HL-60/S4 (cell line): ENCODE results near the gene SH2B3.

Source experiments
- in situ Hi-C: fragments of 300-500 bp; cut with MboI; formaldehyde crosslinking; loops from 2 replicates; pipeline ENCODE4 v1.14.3; 2022; ENCODE audit warnings: low sequenced_read_pairs

SH2B3 gene

DNA sequence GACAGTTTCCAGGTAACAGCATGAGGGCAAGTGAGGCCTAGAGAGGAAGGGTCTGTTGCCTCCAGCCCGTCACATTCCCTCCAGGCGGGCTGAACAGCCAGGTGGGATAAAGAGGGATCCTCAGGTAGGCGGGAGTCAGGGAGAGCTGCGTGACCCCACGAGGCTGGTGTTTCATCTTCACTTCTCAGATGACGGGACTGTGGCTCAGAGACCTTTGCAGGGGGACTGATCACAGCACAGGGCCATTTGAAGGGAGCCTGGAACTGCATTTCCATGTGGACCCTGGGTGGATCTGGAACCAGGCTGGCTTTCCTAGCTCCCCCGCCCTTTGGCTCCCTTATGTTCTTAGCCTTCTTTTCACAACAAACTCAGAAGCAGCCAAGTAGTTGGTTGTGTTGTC, 37.4 kb downstream of the SH2B3 start:
- in situ Hi-C loops = no loop called here

DNA sequence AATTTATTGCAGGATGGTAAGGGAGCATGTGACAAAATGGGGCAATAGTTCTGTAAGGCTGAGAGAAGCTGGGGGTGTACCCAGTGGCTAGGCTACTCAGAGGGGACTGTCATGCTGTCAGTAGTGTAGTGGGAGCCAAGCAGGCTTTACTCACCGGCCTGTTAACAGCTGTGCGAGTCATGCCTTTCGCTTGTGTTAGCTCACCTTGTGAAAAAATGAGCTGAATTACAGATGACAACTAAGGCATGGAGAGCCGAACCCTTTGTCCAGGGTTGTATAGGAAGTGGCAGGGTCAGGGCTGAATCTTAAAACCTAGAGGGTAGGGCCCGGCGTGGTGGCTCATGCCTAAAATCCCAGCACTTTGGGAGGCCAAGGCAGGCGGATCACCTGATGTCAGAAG, 37.9 kb downstream of the SH2B3 start:
- in situ Hi-C loops = no loop called here

DNA sequence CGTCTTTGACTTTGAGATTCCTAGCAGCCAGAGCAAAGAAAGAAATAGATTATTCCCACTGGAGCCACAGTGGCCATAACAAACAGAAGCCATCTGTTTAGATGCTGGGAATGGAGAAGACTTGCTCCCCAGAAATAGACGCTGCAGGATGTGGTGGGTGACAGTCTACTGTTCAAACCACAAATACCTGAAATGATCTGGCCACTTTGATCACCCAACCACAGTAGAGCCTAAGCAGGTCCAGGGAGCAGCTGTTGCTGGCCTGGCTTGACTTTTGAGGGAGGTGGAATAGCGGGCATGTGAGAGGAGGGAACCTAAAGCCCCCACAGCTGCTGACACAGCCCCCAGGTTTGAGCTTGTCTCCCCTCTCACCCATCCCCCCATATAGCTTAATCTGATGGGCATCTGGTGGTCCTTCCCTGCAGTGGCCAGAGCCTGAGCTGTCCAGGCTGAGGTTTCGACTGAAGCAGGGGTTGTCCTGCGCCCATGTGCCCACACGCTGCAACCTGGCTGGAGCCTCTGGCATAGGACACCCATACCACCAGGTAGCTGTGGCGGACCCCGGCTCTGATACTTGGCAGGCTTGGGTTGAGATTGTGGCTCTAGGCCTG, 38.7 kb downstream of the SH2B3 start:
- in situ Hi-C loops = no loop called here

DNA sequence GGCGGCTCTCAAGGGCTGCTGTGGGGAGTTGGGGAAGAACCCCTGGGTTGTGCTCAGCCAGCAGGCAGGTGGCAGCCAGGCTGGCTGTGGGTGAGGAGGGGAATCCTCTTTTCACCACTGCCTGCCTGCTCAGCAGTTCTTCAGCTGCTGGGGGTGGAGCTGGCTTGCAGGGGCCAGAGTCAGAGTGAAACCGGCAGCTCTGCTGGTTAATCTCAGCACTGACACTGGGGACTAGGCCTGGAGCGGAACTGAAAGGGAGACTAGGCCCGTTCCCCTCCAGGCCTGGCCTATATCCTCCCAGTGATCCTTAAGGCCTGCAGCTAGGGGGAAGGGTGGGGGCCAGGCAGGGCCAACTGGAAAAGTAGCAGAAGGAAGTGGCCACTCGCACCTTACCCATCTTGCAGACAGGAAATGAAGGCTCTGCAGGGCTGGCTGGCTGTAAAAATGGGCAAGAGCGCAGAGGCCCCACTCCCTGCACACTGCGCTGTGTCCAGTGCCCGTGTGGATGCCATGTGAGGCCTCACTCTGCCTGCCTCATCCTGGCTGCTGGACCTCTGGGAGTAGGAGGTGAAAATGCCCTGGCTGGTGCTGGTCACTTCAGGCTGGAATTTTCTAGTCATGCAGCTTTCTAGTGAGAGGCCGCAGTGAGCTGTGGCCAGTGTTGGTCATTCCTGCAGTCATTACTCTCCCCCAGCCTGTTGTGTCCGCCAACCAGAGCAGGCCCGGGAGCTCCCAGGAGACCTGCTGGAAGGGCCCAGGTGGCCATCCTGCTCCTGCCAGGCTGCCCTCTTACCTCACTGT, 39.4 kb downstream of the SH2B3 start:
- in situ Hi-C loops = loop anchor here (5.0 kb wide), 1 partner anchor 43 kb away; no protein-coding TSS in a partner anchor

DNA sequence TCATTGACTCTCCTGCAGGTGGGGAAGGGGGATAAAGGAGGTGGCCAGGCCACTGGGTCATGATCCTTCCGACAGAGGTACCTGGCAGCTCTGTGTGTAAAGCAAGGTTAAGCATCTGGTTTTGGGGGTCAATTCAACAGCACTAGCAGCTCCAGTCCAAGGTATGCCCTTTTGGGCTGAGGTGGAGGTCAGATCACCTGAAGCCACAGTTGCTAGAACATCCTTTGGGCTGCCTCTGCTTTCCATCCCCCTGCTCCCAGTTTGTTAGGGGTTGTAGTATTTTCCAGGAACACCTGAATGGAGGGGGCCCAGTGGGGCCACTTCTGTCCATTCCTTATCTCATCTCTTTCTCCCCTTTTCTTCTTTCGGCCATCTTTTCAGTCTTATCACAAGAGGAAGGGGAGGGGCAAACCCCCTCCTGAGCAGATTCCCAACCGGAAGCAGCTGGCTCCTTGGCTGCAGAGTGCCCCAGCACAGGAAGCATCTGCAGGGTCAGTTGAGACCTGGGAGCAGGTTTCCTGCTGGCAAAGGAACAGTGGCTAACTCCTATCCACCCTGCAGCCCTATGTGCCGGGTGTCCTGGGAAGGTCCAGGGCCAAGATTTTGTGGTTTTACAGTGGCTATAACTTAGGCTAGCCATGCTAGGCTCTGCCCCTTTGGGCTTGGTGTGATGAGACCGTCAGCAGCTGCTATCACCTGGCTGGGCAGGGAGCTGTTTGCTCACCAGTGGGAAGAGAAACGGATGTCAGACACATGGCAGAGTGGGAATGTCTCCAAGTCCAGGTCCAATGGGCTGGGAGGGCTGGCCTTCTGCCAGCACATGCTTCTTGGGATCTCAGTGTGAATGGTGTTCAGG, 40.2 kb downstream of the SH2B3 start:
- in situ Hi-C loops = loop anchor here (5.0 kb wide), 1 partner anchor 44 kb away; no protein-coding TSS in a partner anchor

DNA sequence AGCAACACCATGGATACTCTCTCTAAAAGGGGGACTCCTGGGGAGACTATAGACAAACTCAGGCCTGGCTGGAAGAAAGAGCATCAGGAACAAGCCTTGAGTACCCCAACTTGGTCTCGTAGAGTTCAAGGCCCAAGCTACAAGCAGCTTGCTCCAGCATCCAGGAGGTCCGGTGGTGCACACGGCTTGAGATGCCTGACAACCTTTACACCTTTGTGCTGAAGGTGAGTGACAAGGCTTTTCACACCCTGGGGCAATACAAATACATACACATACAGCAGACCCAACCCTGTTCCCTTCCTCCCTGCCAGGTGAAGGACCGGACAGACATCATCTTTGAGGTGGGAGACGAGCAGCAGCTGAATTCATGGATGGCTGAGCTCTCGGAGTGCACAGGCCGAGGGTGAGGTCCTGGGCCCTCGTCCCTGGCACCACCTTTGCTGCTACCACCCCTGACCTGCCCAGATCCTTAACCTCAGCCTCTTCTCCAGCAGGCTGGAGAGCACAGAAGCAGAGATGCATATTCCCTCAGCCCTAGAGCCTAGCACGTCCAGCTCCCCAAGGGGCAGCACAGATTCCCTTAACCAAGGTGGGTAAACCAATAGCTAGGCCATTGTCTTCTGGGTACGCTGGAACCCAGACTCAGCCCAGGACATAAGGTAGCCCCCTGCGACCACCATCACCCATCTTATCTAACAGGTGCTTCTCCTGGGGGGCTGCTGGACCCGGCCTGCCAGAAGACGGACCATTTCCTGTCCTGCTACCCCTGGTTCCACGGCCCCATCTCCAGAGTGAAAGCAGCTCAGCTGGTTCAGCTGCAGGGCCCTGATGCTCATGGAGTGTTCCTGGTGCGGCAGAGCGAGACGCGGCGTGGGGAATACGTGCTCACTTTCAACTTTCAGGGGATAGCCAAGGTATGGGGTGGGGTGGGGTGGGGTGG, 41.2 kb downstream of the SH2B3 start:
- in situ Hi-C loops = loop anchor here (5.0 kb wide), 1 partner anchor 45 kb away; no protein-coding TSS in a partner anchor

DNA sequence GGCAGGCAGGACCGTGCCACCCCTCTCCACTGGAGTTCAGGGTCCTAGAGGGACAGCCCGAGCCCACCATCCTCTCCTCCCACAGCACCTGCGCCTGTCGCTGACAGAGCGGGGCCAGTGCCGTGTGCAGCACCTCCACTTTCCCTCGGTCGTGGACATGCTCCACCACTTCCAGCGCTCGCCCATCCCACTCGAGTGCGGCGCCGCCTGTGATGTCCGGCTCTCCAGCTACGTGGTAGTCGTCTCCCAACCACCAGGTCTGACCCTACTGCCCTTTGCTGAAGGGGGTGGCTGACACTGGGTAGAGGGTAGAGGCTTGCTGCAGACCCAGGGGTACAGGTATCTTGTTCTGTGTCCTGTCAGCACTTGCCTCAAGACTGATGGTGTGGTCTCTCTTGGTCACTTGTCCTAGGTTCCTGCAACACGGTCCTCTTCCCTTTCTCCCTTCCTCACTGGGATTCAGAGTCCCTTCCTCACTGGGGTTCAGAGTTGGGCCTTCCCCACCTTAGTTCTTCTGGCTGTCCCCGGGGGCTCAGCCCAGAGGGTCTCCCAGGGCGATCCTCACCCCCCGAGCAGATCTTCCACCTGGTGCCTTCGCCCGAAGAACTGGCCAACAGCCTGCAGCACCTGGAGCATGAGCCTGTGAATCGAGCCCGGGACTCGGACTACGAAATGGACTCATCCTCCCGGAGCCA, 42.0 kb downstream of the SH2B3 start:
- in situ Hi-C loops = loop anchor here (5.0 kb wide), 1 partner anchor 45 kb away; no protein-coding TSS in a partner anchor

DNA sequence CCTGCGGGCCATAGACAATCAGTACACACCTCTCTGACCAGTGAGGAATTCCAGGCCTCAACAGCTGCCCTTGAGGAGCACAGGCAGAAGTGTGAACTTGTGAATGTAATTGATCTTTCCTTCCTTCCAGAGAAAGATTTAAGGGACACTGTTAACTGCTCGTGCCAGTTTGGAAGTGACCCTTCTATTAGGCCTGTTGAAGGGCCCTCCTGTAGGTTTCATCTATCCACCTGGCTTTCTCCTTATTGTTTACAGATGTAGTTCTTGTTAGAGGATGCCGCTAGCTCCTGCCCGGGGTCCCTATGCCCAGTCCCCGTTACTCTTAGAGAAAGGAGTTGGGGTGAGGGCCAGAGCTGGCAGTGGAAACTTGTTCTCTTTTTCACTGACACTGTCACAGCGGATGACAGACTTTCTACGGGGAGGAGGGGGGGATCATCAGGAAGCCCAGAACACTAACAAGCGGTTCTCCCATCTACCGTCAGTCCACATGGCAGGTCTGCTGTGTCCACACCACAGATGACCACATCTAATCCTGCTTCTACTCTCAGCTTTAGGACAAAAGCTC, 42.6 kb downstream of the SH2B3 start:
- in situ Hi-C loops = loop anchor here (5.0 kb wide), 1 partner anchor 46 kb away; no protein-coding TSS in a partner anchor

DNA sequence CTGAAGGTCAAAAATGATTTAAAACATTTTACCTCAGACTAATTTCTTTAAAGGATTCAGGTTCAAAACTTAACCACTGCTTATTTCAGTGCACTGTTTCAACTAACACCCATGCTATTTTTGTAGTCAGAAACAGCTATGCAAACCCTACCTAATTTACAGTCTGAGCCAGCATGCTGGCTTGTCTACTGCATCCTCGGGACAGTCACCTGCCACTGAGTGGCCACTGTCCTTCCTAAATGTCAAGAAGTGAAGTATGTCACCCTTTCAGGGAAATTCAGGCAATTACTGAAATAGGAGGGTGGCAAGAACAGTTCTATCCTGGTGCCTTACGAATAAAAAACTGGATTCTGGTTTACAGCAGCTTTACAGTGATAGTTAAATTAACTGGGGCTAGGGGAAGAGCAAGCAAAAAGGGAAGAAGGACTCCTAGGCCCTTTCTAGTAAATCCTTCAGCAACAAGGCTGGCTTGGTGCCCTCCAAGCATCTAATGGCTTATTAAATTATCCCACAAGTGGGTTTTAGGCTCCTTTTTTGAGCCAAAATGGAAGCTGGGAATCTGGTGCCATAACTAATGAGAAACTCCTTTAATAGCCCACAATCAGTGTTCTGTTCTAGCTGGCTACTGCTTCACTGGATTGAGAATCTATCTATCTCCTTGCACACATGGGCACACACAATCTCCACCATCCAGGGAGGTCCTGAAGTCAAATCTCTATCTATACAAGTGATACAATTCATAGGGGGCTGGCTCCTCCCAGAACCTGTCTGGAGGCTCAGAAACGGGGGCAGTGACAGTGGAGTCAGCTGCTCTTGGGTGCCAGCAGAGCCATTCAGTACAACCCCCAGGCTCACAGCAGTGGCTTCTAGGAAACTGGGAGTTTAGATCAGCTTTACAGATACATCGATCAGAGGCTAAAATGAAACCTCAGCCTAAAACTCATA, 43.4 kb downstream of the SH2B3 start:
- in situ Hi-C loops = loop anchor here (5.0 kb wide), 1 partner anchor 47 kb away; no protein-coding TSS in a partner anchor

DNA sequence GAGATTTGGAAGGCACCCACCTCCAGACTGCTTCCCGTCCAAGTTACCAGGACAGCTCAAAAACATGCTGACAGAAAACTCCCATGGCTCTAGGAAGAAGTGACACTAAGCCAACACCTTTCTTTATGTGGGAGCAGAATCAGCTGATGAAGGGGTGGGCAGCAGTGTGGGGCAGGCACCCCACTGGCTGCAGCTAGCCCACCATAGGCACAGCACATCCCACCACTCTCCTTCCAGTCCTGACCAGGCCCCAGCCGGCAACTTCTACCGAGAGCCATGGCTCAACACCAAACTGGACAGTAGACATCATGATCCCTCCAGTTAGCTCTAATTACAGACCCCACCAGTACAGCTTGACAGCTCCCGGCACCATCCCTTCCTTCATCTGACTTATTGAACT, 45.0 kb downstream of the SH2B3 start:
- in situ Hi-C loops = no loop called here

DNA sequence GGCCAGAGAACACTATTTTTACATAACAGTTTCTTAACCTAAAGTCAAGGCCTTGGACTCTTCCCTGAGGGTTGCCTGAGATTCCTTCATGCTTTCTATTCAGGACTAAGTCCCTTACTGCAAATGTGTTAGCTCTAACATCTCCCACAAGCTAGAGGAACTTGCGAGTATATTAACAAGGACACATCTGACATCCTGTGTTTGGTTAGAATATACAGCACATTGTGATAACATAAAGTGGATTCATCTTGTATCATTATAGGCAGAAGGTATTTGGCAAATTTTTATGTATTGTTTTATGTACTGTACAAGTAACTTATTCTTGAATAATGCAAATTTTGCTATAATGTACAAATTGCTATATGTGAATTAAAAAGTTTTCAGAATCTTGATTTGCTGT, 45.5 kb downstream of the SH2B3 start:
- in situ Hi-C loops = no loop called here

DNA sequence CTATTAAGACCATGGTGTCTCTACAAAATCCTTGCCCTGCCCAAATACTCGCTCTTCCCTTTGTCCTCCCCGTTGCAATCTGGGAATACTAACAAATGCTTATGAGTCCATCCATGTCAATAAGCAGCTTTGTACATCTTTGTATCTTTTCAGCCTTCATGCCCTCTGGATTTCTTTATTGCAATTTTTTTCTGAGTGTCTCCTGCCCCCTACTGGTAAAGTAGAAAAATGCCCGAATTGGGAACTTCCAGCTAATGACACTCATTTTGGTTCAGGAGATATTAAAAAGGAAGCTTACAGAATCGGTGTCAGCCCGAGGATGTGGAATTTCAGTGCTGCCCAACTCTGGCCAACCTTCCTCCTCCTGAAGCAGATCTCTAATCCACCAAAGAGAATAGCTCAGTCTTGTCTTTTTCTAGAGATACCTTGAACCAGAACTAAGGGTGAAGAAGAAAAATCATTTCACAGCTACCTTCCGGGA, 46.0 kb downstream of the SH2B3 start:
- in situ Hi-C loops = no loop called here

DNA sequence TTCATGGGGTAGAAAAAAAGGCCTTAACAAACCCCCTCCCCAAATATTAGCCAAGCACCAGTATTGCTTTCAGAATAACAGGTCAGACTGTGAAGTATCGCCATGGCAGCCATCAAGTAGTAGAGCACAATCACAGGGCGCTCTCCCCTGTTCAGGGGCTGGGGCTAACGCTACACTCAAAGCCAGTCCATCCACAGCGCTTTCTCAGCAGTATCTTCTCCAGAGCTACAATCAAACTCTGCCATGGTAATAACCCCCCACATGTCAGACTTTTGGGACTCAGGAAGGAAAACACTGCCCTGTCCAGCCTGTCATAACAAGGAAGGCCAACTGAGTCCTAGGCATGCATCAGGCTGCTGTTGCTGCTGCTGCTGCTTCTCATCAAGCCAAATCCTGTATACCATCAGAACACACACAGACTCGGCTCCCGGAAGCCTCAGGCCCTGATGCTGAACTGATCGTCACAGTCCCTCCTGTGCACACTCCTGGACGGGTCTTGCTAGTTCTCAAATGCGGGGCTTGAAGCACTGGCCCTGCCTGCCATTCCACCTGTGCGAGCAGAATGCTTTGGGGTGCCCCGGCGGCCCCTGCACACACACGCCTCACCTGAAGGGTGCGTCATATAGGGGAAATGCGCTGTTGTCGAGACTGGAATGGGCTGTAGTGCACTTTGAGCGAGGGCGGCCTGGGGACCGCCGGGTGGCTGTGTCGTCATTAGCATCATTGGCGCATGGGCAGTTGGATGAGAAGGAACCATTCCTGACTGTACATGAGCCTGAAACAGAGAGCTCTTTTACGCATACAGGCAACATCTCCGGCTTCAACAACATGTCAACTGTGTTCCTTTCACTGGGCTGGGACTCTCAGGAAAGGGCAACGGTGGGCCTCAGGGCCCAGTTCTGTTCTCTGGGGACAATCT, 47.6 kb downstream of the SH2B3 start:
- in situ Hi-C loops = no loop called here

DNA sequence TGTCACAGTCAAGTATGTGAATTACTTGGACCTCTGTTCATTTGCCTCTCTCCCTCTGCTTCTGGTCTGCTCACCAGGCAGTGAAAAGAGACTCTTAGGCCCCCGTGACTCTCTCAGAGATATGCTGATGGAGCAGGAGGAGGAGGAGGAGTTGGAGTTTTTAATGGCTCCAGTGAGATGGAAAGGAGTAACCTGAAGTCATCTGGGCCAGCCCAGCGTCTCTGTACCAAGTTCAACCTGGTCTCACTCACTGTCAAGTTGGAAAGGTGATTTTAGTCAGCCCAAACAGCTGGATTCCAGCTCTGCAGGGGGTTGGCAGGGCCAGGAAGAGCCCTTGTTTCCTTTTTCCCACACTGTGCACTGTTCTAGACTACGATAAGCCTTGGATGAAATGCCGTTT, 48.6 kb downstream of the SH2B3 start:
- in situ Hi-C loops = no loop called here

DNA sequence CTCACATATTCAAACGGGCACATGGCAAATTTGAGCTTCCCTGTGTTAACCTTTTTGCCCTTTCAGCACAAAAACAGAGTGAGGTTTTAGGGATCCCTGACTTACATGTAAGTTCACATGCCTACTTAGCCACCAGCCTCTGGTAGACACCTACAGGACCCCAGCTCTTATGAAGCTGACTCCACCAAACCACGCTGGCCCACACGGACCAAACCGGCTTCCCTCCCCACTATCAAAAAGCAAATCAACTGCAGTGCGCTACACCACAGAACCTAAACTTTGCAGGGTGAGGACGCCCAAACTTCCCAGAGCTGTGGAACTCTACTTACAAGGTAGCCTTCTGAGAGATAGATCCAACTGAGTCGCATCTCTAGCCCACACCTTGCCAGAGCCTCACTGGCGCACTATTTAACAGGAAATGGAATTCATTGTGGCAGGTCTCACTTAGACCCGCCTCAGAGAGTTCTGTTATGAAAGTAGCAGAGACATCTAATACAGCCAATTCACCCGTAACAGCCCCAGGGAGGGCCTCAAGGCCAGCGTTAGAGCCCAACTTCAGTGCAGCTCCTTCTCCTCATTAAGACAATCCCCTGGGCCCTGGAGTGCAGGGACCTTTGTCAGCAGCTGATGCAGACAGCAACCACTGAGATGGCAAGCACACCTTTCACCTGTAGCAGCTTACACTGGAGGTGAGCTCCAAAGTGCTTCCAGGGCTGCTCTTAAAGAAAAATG, 49.2 kb downstream of the SH2B3 start:
- in situ Hi-C loops = no loop called here
